GM12873 (cell line): Measurements from ENCODE around the gene SELENOO.
A peak's percentile ranks its signal among the peaks of the same experiment; 100 is the strongest.

Source experiments
- CTCF ChIP-seq: IDR thresholded peaks from 2 replicates; pipeline ENCODE4 v1.5.1; 2012; ENCODE audit warnings: low read depth, mild to moderate bottlenecking, moderate library complexity, low read length, control low read depth; ENCODE audit not compliant: insufficient read depth; ENCODE audit errors: missing control alignments

The SELENOO gene

DNA sequence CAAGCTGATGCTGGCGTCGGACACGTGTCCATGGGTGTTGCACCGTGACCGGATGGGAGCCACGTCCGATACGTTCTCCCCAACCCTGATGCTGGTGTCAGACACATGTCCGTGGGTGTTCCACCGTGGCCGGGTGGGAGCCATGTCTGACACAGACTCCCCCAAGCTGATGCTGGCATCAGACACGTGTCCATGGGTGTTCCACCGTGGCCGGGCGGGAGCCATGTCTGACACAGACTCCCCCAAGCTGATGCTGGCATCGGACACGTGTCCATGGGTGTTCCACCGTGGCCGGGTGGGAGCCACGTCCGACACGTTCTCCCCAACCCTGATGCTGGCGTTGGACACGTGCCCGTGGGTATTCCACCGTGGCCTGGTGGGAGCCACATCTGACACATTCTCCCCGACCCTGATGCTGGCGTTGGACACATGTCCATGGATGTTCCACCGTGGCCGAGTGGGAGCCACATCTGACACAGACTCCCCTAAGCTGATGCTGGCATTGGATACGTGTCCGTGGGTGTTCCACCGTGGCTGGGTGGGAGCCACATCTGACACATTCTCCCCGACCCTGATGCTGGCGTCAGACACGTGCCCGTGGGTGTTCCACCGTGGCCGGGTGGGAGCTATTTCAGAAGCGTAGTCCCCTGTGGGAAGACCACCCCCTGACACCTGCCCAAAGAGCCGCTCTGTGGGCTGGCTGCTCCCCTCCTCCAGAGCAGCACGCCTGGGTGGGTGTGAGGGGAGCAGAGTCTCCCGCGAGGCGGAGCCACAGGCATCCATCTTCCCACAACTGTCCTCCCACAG lies 20.0 kb downstream of the SELENOO start:
- no peak for TF ChIP-seq CTCF

DNA sequence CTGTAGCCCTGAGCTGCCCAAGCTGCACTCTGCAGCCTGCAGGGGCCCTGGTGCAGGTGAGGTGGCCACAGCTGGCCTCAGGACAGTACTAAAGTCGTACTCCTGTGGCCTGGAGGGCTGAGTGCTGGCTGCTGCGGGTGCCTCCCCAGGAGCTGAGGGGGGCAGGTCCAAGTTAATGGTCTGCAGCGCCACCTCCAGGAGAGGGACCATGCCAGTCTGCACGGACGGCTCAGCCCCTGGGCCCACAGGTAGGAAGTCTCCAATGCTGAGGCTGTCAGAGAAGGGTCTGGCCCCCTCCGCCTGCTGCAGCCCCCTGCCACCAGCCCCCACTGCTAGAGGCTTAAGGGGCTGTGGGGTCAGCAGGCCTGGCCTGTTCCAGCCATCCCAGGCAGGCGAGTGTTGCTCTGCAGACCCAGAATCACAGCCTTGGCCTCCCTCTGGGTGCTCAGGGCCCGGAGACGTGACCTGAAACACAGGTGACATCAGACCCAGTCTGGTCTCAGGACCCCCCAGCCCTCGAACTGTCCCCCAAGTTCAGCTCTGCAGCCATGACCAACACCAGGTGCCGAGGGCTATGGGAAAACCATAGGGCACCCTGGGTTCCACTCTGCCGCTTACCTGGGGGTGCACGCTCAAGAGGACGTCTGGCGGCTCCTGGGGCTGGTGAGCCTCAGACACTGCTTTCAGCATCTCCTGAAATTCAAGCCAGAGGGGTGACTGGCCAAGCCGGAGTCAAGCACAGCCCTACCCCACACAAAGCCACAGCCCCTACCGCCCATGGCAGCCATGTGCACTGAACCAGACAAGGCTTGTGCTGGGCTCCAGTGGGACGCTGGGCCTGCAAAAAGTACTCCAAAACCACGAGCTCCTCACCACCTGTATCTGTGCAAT lies 20.8 kb downstream of the SELENOO start:
- TF ChIP-seq CTCF = peak; percentile 6

GRCh38 chr22:50222508-50222907 lies 21.7 kb downstream of the SELENOO start:
- TF ChIP-seq CTCF = no peak

GRCh38 chr22:50224071-50224470 lies 23.3 kb downstream of the SELENOO start:
- no peak for TF ChIP-seq CTCF

DNA sequence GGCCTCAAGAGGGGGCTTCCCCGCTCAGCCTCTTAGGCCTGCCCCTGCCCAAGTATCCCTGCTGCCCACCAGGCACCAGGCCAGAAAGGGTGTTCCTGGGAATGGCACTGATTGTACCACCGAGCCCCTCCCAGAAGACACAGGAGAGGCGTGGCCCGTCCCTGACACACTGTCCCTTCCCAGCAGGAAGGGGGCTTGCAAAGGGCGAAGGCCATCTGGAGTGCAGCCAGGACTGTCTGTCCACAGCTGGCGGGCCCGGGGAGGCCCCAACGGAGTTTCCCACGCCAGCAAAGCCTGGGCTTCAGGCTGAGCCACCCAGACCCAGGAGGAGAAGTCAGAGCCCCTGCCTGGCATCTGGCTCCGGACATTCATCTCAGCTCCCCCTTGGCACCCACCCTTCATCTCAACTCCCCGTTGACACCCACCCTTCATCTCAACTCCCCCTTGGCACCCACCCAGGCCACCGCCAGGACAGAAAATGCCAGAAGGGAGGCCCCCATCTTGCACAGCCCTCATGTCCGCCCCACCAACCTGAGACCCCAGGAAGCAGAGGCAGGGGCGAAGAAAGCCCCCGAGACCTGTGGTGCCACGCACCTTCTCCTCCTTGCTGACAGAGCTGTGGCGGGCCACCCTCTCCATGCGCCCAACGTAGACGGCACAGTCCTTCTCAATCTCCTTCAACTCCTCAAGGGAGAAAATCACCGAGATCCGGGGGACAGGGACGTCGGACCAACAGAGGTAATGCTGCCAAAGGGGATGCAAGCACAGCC lies 24.6 kb downstream of the SELENOO start:
- TF ChIP-seq CTCF = no peak

- no peak for TF ChIP-seq CTCF
Observed at GRCh38 chr22:50226063-50226874, 25.5 kb downstream of the SELENOO start.

DNA sequence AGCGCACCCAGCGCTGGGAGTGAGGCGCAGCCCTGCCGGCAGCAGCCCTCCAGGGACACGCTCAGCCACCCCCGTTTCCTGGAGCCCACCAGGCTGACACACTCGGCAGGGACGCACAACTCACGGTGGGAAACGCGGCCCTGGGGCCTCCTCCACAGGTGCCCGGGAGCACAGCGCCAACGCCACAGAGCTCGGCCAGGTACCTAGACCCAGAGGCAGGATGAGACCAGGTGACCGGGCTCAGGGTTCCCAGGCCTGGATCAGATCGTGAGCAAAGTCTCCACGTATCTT lies 26.0 kb downstream of the SELENOO start:
- TF ChIP-seq CTCF = no peak
